Peyer's patch (tissue), 4 donors: Measurements from ENCODE around the gene VAV1. TPM values are rescaled to one million over a fixed set of nuclear protein-coding genes. Genes with fewer than 3 reads are reported as not detected.
"Not testable (repeated sequence)": the region's sequence is repeated elsewhere in the genome, so short reads cannot be mapped to it uniquely, and the experiment has no call there.

Experiments used
- DNase-seq, 3 donors: peaks; one replicate each; pipeline ENCODE4 v3.0.0-alpha.2; 2017 to 2019
- H3K27ac ChIP-seq, 4 donors: fragments of 200-600 bp; sonication (generic); one replicate each; pipeline ENCODE4 v1.5.1; 2016 to 2019
- H3K27me3 ChIP-seq, 2 donors: fragments of 200-600 bp; sonication (generic); one replicate each; pipeline ENCODE4 v1.5.1; 2019
- H3K36me3 ChIP-seq, 3 donors: fragments of 200-600 bp; sonication (generic); one replicate each; pipeline ENCODE4 v1.5.1; 2016 to 2019
- H3K4me1 ChIP-seq, 4 donors: fragments of 200-600 bp; sonication (generic); one replicate each; pipeline ENCODE4 v1.5.1; 2016 to 2019
- H3K4me3 ChIP-seq, 4 donors: fragments of 200-600 bp; sonication (generic); 1 replicate in 3 of 4; 2 replicates in 1 of 4; pipeline ENCODE4 v1.5.1; 2016 to 2019; ENCODE audit warnings: mild to moderate bottlenecking in 1 of 4
- H3K9me3 ChIP-seq, 4 donors: fragments of 200-600 bp; sonication (generic); one replicate each; pipeline ENCODE4 v1.5.1; 2016 to 2019; ENCODE audit warnings: mild to moderate bottlenecking in 1 of 4
- POLR2A ChIP-seq, 2 donors: fragments of 450-650 bp; IDR thresholded peaks; one replicate each; pipeline ENCODE4 v1.5.1; 2017; ENCODE audit warnings: antibody characterized with exemption in 2 of 2, mild to moderate bottlenecking in 2 of 2, moderate library complexity in 2 of 2
- total RNA-seq, 4 donors: library from RNA; depleted of rRNA; stranded (reverse); fragments of >200 nt; gene quantifications; one replicate each; pipeline ENCODE4 v1.1.0, GENCODE V29; 2016
- TF ChIP-seq, protein P1 (sequence below), 6 experiments: fragments of 450-650 bp in 4 of 6; fragments of 200-600 bp in 2 of 6; sonication (generic) in 1 of 6; IDR thresholded peaks; one replicate each; pipeline ENCODE4 v1.5.1; 2017 to 2019; ENCODE audit warnings: antibody characterized with exemption in 6 of 6, mild to moderate bottlenecking in 3 of 6, moderate library complexity in 1 of 6

Gene VAV1
- total RNA-seq, 4 donors from 2014 or later = 7.0 to 57.8 (median 7.7) TPM

DNA sequence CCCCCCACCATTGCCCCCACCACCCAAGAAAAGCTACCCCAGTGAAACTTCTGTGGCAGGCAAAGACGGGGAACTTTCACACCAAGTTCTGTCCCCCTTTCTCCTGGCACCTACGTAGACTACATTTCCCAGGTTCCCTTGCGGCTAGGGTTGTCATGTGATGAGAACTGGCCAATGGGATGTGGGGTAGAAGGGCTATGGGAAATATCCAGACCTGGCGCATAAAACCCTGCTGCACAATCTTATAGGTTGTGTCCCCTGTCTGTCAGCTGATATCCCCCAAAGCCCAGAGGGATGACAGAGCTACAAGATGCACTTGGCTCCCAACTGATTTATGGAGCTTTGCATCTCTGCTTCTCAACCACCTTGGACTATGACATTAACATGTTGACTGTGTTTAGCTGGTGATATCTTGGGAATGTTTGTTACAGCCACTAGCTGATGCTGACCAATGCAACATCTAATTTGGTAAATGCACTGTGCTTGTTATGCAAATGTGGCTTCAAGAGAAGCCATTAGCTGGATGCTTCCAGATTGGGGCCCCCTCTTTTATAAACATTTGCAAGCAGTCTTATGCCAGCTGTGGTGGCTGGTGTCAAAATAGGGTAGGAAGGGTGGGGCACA lies 11.3 kb upstream of the VAV1 start:
- H3K4me1 ChIP-seq = peaks cover 0 to 6% (median 0%) of the 10 kb centered on the region in 4 donors
- no peak for TF ChIP-seq POLR2A (IDR thresholded peaks at IDR 0.05)
- TF ChIP-seq, protein P1, sequence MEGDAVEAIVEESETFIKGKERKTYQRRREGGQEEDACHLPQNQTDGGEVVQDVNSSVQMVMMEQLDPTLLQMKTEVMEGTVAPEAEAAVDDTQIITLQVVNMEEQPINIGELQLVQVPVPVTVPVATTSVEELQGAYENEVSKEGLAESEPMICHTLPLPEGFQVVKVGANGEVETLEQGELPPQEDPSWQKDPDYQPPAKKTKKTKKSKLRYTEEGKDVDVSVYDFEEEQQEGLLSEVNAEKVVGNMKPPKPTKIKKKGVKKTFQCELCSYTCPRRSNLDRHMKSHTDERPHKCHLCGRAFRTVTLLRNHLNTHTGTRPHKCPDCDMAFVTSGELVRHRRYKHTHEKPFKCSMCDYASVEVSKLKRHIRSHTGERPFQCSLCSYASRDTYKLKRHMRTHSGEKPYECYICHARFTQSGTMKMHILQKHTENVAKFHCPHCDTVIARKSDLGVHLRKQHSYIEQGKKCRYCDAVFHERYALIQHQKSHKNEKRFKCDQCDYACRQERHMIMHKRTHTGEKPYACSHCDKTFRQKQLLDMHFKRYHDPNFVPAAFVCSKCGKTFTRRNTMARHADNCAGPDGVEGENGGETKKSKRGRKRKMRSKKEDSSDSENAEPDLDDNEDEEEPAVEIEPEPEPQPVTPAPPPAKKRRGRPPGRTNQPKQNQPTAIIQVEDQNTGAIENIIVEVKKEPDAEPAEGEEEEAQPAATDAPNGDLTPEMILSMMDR (IDR thresholded peaks at IDR 0.05) = no peak
- H3K4me3 ChIP-seq = no peak overlapping the region
- no peaks in the 10 kb centered on the region for H3K9me3 ChIP-seq
- H3K36me3 ChIP-seq = peaks cover 0 to 38% (median 0%) of the 10 kb centered on the region in 3 donors
- DNase-seq = no peak
- H3K27ac ChIP-seq = no peak overlapping the region
- no peaks in the 10 kb centered on the region for H3K27me3 ChIP-seq

DNA sequence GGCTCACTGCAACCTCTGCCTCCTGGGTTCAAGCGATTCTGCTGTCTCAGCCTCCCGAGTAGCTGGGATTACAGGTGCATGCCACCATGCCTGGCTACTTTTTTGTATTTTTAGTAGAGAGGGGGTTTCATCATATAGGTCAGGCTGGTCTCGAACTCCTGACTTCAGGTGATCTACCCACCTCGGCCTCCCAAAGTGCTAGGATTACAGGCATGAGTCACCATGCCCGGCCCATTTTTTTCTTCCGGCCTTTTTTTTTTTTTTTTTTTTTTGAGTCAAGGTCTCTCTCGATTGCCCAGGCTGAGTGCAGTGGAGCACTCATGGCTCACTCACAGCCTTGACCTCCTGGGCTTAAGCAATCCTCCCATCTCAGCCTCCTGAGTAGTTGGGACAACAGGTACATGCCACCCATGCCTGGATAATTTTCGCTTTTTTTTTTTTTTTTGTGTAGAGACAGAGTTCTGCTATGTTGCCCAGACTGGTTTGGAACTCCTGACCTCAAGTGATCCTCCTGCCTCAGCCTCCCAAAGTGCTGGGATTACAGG lies 10.2 kb upstream of the VAV1 start:
- not testable (repeated sequence) for DNase-seq, H3K27me3 ChIP-seq, H3K9me3 ChIP-seq, H3K4me3 ChIP-seq, H3K27ac ChIP-seq, H3K4me1 ChIP-seq
- H3K36me3 ChIP-seq = peaks cover 0 to 38% (median 0%) of the 10 kb centered on the region in 3 donors

DNA sequence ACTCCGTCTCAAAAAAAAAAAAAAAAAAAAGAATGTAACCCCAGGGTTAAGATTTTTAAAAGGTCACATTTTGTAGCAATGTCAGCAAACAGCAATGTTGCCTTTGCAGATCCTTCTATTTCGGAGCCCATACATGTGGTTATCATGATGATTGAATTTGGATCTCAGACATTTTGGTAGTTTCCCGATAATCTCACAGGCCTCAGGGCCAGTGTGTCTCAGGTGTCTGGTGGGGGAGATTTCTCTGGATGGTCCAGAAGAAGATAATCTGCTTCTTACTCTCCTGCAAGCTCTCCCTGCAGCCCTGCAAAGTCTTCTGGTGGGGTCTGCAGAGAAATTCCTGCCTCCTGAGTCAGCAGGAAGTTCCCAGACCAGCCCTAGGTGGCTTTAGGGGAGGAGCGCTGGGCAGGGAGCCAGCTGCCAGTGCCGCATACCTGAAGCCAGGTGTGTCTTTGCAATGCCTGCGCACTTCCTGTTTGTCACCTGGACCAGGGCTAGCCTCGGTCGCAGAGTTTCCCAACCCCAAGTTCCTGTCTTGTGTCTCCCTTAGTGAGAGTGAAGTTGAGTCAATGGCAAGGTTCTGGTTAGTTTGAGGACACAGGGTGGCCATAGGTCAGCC lies 6.7 kb upstream of the VAV1 start:
- TF ChIP-seq, protein P1 (IDR thresholded peaks at IDR 0.05) = peak in 1 of 6 experiments; percentile 11
- TF ChIP-seq POLR2A (IDR thresholded peaks at IDR 0.05) = peak; percentile 79 to 93
- peaks cover 0 to 9% (median 5%) of the 10 kb centered on the region in 4 donors for H3K4me1 ChIP-seq
- peak; percentile 37 to 95 (median 94) for DNase-seq
- H3K27me3 ChIP-seq = no peaks in the 10 kb centered on the region
- peak overlapping the region; percentile 75 to 97 (median 88) for H3K27ac ChIP-seq
- H3K4me3 ChIP-seq = peak overlapping the region in 3 of 4 donors; percentile 44 to 70 (median 63)
- peaks cover 0 to 18% (median 0%) of the 10 kb centered on the region in 3 donors for H3K36me3 ChIP-seq
- H3K9me3 ChIP-seq = no peaks in the 10 kb centered on the region

DNA sequence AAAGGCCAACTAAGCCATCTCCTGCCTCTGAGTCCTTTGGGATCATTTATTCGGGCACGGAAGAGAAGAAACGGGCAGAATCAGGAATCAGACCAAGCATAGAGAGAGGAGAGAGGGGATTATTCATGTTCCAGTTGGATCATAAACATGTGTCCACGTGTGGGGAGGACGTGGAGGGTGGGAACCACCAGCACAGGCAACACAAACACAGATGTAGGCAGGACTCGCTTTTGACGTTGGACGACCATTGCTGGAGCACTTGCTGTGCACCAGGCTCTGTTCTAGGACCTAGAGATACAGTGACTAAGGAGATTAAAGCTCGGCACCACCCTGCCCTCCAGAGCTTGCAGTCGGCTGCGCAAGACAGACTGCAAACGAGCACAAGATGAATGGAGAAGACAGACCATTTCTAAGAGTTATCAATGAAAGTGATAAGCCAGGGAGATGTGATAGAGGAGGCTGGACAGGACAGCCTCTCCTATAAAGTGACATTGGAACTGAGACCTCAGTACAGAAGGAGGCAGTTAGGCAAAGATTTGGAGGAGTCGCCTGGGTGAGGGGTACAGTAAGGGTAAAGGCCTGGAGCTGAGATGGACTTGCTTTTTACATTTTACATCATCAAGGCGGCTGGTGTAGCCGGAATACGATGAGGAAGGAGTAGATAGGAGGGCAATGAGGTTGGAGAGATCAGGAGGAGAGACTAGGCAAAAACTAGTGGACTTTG lies 6.0 kb upstream of the VAV1 start:
- no peaks in the 10 kb centered on the region for H3K9me3 ChIP-seq
- H3K4me3 ChIP-seq = peak overlapping the region; percentile 44 to 70 (median 56)
- peaks cover 0 to 13% (median 0%) of the 10 kb centered on the region in 3 donors for H3K36me3 ChIP-seq
- peaks cover 0 to 9% (median 5%) of the 10 kb centered on the region in 4 donors for H3K4me1 ChIP-seq
- DNase-seq = peak in 1 of 3 donors; percentile 63
- peak overlapping the region; percentile 75 to 97 (median 88) for H3K27ac ChIP-seq
- no peaks in the 10 kb centered on the region for H3K27me3 ChIP-seq
- TF ChIP-seq, protein P1 (IDR thresholded peaks at IDR 0.05) = no peak
- no peak for TF ChIP-seq POLR2A (IDR thresholded peaks at IDR 0.05)

DNA sequence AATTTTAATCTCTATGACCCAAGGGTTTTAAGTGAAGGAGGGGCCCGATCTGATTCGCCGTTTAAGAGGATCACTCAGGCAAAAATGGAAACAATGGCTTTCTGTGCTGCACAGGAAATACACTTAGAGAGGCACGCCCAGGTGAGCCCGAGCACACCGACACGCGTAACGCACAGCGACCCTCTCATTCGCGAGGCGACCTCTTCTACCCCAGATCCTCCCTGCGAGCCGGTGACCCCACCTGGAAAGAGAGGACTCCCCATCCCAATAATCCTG lies 5.5 kb upstream of the VAV1 start:
- H3K4me3 ChIP-seq = peak overlapping the region; percentile 44 to 70 (median 56)
- TF ChIP-seq, protein P1 (IDR thresholded peaks at IDR 0.05) = no peak
- TF ChIP-seq POLR2A (IDR thresholded peaks at IDR 0.05) = no peak
- no peak for DNase-seq
- H3K27me3 ChIP-seq = no peaks in the 10 kb centered on the region
- H3K27ac ChIP-seq = peak overlapping the region; percentile 75 to 97 (median 88)
- peaks cover 0 to 8% (median 0%) of the 10 kb centered on the region in 3 donors for H3K36me3 ChIP-seq
- no peaks in the 10 kb centered on the region for H3K9me3 ChIP-seq
- peaks cover 0 to 9% (median 5%) of the 10 kb centered on the region in 4 donors for H3K4me1 ChIP-seq
